Measurements from ENCODE around the gene NTN1.

NTN1 gene

GRCh38 chr17:9283909-9284308, 262.6 kb downstream of the NTN1 start:
- H3K27ac ChIP-seq (ENCODE audit: low read depth, low read length): no peak overlapping the region
- no peak overlapping the region for H3K4me2 ChIP-seq (ENCODE audit: low read length)
- no peaks in the 10 kb centered on the region for H3K4me1 ChIP-seq (ENCODE audit: control insufficient read depth, low read length)
- H3K36me3 ChIP-seq (ENCODE audit: control insufficient read depth, low read length): no peaks in the 10 kb centered on the region
- no peaks in the 10 kb centered on the region for H3K9me2 ChIP-seq (replicated peaks; ENCODE audit: control insufficient read depth, low read length)
- no peaks in the 10 kb centered on the region for H3K79me2 ChIP-seq (ENCODE audit: control insufficient read depth, low read length)
- H4K20me1 ChIP-seq (ENCODE audit: control insufficient read depth, insufficient read depth, low read depth, low read length): no peaks in the 10 kb centered on the region
- TF ChIP-seq EZH2phosphoT487 (IDR thresholded peaks at IDR 0.05; ENCODE audit: borderline replicate concordance, low read length): no peak
- TF ChIP-seq, protein P1, sequence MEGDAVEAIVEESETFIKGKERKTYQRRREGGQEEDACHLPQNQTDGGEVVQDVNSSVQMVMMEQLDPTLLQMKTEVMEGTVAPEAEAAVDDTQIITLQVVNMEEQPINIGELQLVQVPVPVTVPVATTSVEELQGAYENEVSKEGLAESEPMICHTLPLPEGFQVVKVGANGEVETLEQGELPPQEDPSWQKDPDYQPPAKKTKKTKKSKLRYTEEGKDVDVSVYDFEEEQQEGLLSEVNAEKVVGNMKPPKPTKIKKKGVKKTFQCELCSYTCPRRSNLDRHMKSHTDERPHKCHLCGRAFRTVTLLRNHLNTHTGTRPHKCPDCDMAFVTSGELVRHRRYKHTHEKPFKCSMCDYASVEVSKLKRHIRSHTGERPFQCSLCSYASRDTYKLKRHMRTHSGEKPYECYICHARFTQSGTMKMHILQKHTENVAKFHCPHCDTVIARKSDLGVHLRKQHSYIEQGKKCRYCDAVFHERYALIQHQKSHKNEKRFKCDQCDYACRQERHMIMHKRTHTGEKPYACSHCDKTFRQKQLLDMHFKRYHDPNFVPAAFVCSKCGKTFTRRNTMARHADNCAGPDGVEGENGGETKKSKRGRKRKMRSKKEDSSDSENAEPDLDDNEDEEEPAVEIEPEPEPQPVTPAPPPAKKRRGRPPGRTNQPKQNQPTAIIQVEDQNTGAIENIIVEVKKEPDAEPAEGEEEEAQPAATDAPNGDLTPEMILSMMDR (IDR thresholded peaks at IDR 0.05; ENCODE audit: low read depth, low read length, poor library complexity, severe bottlenecking): no peak
- H3K27me3 ChIP-seq (ENCODE audit: control insufficient read depth, low read length): no peaks in the 10 kb centered on the region
- no peaks in the 10 kb centered on the region for H3K9me3 ChIP-seq (ENCODE audit: control insufficient read depth, insufficient read depth, low read length)
- no peak overlapping the region for H3K4me3 ChIP-seq (ENCODE audit: low read length)
- no peaks in the 10 kb centered on the region for H3F3A ChIP-seq (ENCODE audit: control insufficient read depth, insufficient read depth)

GRCh38 chr17:9284884-9285283, 263.6 kb downstream of the NTN1 start:
- Histone ChIP-seq H3K4me3 (ENCODE audit: low read length) (no peak overlapping the region), H4K20me1 (ENCODE audit: control insufficient read depth, insufficient read depth, low read depth, low read length) (no peaks in the 10 kb centered on the region), H3K9me2 (replicated peaks; ENCODE audit: control insufficient read depth, low read length) (no peaks in the 10 kb centered on the region), H3K9me3 (ENCODE audit: control insufficient read depth, insufficient read depth, low read length) (no peaks in the 10 kb centered on the region), H3K27ac (ENCODE audit: low read depth, low read length) (no peak overlapping the region), H3K36me3 (ENCODE audit: control insufficient read depth, low read length) (no peaks in the 10 kb centered on the region), H3K4me1 (ENCODE audit: control insufficient read depth, low read length) (no peaks in the 10 kb centered on the region), H3K27me3 (ENCODE audit: control insufficient read depth, low read length) (no peaks in the 10 kb centered on the region; the same call in 1 of the 2 replicates), H3F3A (ENCODE audit: control insufficient read depth, insufficient read depth) (no peaks in the 10 kb centered on the region), H3K4me2 (ENCODE audit: low read length) (no peak overlapping the region), H3K79me2 (ENCODE audit: control insufficient read depth, low read length) (no peaks in the 10 kb centered on the region)
- TF ChIP-seq EZH2phosphoT487 (IDR thresholded peaks at IDR 0.05; ENCODE audit: borderline replicate concordance, low read length): no peak
- TF ChIP-seq, protein P1 (IDR thresholded peaks at IDR 0.05; ENCODE audit: low read depth, low read length, poor library complexity, severe bottlenecking): no peak

DNA sequence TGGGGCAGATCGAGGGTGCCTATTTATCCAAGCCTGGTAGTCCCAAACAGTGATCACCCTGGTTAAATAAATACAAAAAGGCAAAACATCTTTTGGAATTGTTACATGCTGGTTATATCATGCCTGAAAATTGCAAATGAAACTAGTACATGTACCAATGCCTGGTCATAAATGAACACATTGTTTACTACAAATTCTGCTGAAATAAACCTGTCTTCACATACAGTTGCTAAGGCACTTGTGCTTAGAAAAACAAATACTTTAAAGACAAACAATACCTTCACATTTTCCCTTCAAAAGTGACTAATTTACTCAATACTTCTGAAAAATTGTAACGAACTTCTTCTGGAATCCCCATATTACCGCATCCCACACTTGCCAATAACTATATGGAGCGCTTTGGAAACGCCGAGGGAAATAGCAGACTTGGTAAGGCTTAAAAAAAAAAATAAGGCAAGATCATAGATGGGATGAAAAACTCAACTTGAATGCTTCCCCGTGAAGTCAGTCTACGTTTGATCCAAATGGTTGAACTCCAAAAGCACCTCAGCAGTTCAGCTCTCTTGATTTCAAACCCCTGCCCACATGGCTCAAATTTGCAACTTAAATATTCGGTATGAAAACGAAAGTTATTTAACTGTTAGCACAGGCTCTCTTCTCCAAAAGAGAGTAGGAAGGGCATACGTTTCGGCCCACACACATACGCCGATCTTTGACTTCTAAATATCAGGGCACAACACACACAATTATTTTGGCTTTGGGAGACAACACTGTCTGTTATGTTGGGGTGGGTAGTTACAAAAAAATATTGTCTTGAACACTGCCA, 264.5 kb downstream of the NTN1 start:
- H3K79me2 ChIP-seq (ENCODE audit: control insufficient read depth, low read length): no peaks in the 10 kb centered on the region
- no peak overlapping the region for H3K4me2 ChIP-seq (ENCODE audit: low read length)
- H3K9me3 ChIP-seq (ENCODE audit: control insufficient read depth, insufficient read depth, low read length): no peaks in the 10 kb centered on the region
- H3K36me3 ChIP-seq (ENCODE audit: control insufficient read depth, low read length): no peaks in the 10 kb centered on the region
- H4K20me1 ChIP-seq (ENCODE audit: control insufficient read depth, insufficient read depth, low read depth, low read length): no peaks in the 10 kb centered on the region
- H3K27me3 ChIP-seq (ENCODE audit: control insufficient read depth, low read length): no peaks in the 10 kb centered on the region; the same call in 1 of the 2 replicates
- H3K9me2 ChIP-seq (replicated peaks; ENCODE audit: control insufficient read depth, low read length): no peaks in the 10 kb centered on the region
- H3K4me1 ChIP-seq (ENCODE audit: control insufficient read depth, low read length): no peaks in the 10 kb centered on the region
- H3K4me3 ChIP-seq (ENCODE audit: low read length): no peak overlapping the region
- TF ChIP-seq EZH2phosphoT487 (IDR thresholded peaks at IDR 0.05; ENCODE audit: borderline replicate concordance, low read length): no peak
- TF ChIP-seq, protein P1 (IDR thresholded peaks at IDR 0.05; ENCODE audit: low read depth, low read length, poor library complexity, severe bottlenecking): no peak
- H3F3A ChIP-seq (ENCODE audit: control insufficient read depth, insufficient read depth): no peaks in the 10 kb centered on the region
- no peak overlapping the region for H3K27ac ChIP-seq (ENCODE audit: low read depth, low read length)

Data from DOHH2 (cell line).